WI38 (cell line): ENCODE results near the gene SLC24A2.

Source experiments
- H3K4me3 ChIP-seq: 2 replicates; pipeline ENCODE4 v1.5.1; 2011; ENCODE audit warnings: low read depth, mild to moderate bottlenecking, control low read depth, low read length
- TF ChIP-seq, protein P1 (sequence below): IDR thresholded peaks from 2 replicates; pipeline ENCODE4 v1.5.1; 2012; ENCODE audit warnings: low read depth, mild to moderate bottlenecking, control low read depth, low read length

SLC24A2 gene

DNA sequence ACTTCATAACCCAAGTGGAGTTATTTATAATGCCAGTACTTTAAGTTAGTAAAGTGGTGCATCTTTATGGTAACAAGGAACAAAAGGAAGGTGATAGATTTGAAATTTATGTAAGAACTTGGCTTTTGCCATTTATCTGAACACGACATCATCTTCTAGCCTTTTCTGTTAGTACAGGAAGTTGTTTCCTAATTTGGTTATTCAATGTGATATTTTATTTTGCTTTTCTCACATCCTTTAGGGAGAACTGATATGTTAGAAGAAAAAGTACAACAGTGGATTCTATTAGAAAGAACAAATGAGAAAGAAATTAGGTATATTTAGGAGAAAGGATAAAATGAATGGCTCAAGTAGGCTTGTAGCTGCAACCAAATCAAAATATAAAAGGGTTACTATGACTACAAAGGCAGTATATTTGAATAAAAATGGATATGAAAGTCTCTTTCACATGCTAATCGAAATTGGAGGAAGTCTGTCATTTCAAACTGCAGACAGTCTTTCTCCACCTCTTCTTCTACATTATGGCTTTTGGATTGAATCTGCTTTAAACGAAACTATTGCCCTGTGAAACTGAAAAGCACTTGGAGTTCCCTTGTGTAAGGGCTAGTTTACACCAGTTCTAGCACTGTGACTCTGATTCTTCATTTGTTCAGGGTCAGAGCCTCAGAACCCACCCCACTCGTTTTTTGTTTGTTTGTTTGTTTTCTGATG lies 18.5 kb upstream of the SLC24A2 start:
- TF ChIP-seq, protein P1, sequence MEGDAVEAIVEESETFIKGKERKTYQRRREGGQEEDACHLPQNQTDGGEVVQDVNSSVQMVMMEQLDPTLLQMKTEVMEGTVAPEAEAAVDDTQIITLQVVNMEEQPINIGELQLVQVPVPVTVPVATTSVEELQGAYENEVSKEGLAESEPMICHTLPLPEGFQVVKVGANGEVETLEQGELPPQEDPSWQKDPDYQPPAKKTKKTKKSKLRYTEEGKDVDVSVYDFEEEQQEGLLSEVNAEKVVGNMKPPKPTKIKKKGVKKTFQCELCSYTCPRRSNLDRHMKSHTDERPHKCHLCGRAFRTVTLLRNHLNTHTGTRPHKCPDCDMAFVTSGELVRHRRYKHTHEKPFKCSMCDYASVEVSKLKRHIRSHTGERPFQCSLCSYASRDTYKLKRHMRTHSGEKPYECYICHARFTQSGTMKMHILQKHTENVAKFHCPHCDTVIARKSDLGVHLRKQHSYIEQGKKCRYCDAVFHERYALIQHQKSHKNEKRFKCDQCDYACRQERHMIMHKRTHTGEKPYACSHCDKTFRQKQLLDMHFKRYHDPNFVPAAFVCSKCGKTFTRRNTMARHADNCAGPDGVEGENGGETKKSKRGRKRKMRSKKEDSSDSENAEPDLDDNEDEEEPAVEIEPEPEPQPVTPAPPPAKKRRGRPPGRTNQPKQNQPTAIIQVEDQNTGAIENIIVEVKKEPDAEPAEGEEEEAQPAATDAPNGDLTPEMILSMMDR = no peak
- no peak overlapping the region for H3K4me3 ChIP-seq

DNA sequence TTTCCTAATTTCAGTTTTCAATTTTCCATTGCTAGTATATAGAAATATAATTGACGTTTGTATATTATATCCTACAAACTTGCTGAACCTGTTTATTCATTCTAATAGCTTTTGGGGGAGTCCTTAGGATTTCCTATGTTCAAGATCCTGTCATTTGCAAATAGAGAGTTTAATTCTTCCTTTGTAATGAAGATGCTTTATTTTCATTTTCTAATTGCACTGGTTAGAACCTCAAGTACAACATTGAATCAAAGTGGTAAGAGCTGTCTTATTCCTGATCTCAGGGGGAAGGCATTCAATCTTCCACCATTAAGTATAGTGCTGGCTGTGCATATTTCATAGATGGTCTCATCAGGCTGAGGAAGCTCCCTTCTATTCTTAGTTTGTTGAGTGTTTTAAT lies 15.6 kb upstream of the SLC24A2 start:
- TF ChIP-seq, protein P1 = no peak
- H3K4me3 ChIP-seq = no peak overlapping the region

DNA sequence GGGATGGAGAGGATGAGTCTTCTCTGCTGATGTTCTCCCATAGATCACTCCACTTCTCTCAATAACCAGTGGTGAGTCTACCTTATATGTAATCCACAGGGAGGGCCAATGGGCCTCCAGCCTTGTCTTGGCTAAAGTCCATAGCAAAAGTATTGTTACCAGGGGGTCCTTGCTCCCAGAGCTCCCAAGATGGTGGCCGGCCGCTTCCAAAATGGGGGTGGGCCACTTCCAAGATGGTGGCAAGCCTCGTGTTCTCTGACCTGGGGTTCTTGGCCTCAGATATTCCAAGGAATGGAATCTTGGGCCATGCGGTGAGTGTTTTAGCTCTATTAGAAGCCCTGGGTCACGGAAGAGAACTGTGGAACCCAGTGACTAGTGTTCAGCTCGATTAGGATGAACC lies 12.0 kb upstream of the SLC24A2 start:
- TF ChIP-seq, protein P1 = no peak
- no peak overlapping the region for H3K4me3 ChIP-seq

- H3K4me3 ChIP-seq = no peak overlapping the region
- TF ChIP-seq, protein P1 = no peak
Observed at GRCh38 chr9:19799784-19800183, 10.9 kb upstream of the SLC24A2 start.

GRCh38 chr9:19788152-19788551 lies 685 bp downstream of the SLC24A2 start:
- TF ChIP-seq, protein P1 = no peak
- H3K4me3 ChIP-seq = no peak overlapping the region

DNA sequence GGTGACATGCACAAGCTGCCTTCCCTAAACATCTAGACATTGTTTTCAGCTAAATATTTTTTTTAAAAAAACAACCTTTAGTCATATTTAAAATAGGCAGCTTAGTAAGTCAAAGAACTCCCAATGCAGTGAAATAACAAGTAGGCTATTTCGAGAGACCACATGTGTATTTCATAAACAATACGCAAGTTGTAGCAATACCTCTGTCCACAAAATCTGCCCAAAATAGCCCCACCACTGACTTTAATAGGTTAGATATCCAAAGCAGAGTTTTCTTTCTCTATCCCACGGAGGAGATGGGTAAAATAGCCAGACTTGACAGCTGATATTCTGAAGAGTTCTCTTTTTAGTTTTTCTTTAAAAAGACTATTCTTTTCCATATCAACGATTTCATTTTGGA lies 1.2 kb downstream of the SLC24A2 start:
- TF ChIP-seq, protein P1 = no peak
- no peak overlapping the region for H3K4me3 ChIP-seq

- no peak overlapping the region for H3K4me3 ChIP-seq
- TF ChIP-seq, protein P1 = no peak
Observed at GRCh38 chr9:19785230-19785629, 3.6 kb downstream of the SLC24A2 start.
